Smooth muscle cell (in vitro differentiated cells): Measurements from ENCODE around the gene FBXO34. TPM values are rescaled to one million over a fixed set of nuclear protein-coding genes. Genes with fewer than 3 reads are reported as not detected.

Source experiments
- DNase-seq: peaks from one replicate; lab custom pipeline; 2025; ENCODE audit not compliant: unreplicated experiment; lab: John Stamatoyannopoulos, UW
- H2AFZ ChIP-seq: fragments of 200-600 bp; sonication (generic); 2 replicates; pipeline ENCODE4 v1.6.0; 2016; ENCODE audit warnings: antibody characterized with exemption, low read depth, mild to moderate bottlenecking
- H3F3A ChIP-seq: fragments of 200-600 bp; sonication (generic); 2 replicates; pipeline ENCODE4 v1.6.0; 2017; ENCODE audit warnings: antibody characterized with exemption, low read depth
- H3K27ac ChIP-seq: fragments of 200-600 bp; sonication (generic); 2 replicates; pipeline ENCODE4 v1.5.1; 2016; ENCODE audit warnings: low read depth, mild to moderate bottlenecking
- H3K27me3 ChIP-seq: fragments of 200-600 bp; sonication (generic); 2 replicates; pipeline ENCODE4 v1.6.1; 2016; ENCODE audit warnings: low read depth, mild to moderate bottlenecking
- H3K36me3 ChIP-seq: fragments of 200-600 bp; sonication (generic); 2 replicates; pipeline ENCODE4 v1.5.1; 2016; ENCODE audit warnings: low read depth
- H3K4me1 ChIP-seq: fragments of 200-600 bp; sonication (generic); 2 replicates; pipeline ENCODE4 v1.5.1; 2016; ENCODE audit warnings: low read depth
- H3K4me2 ChIP-seq: fragments of 200-600 bp; sonication (generic); 2 replicates; pipeline ENCODE4 v1.6.0; 2016; ENCODE audit warnings: mild to moderate bottlenecking
- H3K4me3 ChIP-seq: fragments of 200-600 bp; sonication (generic); 2 replicates; pipeline ENCODE4 v1.5.1; 2016; ENCODE audit warnings: mild to moderate bottlenecking
- H3K79me2 ChIP-seq: fragments of 200-600 bp; sonication (generic); 2 replicates; pipeline ENCODE4 v1.6.0; 2016; ENCODE audit warnings: low read depth, mild to moderate bottlenecking
- H3K9ac ChIP-seq: fragments of 200-600 bp; sonication (generic); 2 replicates; pipeline ENCODE4 v1.6.0; 2016; ENCODE audit warnings: low read depth
- H3K9me3 ChIP-seq: fragments of 200-600 bp; sonication (generic); replicated peaks from 2 replicates; pipeline ENCODE4 v1.5.1; 2016; ENCODE audit warnings: low read depth
- H4K20me1 ChIP-seq: fragments of 200-600 bp; sonication (generic); 2 replicates; pipeline ENCODE4 v1.6.0; 2016; ENCODE audit warnings: low read depth
- CTCF ChIP-seq: fragments of 200-600 bp; sonication (generic); IDR thresholded peaks from 2 replicates; pipeline ENCODE4 v1.5.1; 2017; ENCODE audit warnings: borderline replicate concordance, mild to moderate bottlenecking, antibody characterized with exemption; ENCODE audit not compliant: insufficient read depth, poor library complexity, severe bottlenecking
- WGBS: methylation state at CpG from one replicate; pipeline ENCODE4 v1.1.7; 2016; ENCODE audit warnings: low lambda C conversion rate; 5-methylcytosine and 5-hydroxymethylcytosine counted together
- polyA plus RNA-seq: library from polyadenylated mRNA; unstranded; fragments of >200 nt; fragmentation: Nextera tagmentation; extraction: Ambion mirVana; gene quantifications from 2 replicates; pipeline ENCODE4 v1.2.1, GENCODE V29; 2016
- total RNA-seq: library from RNA; depleted of rRNA; stranded (reverse); fragments of >200 nt; gene quantifications from 2 replicates; pipeline ENCODE4 v1.2.3, GENCODE V29; 2014

FBXO34 gene
- total and polyA plus RNA-seq, 2 experiments from 2014 or later = 17.4 to 23.9 TPM

GRCh38 chr14:55274146-55274545, 2.9 kb downstream of the FBXO34 start:
- H3K4me2 ChIP-seq = peak overlapping the region; percentile 92

GRCh38 chr14:55274751-55275150, 3.5 kb downstream of the FBXO34 start:
- no peak overlapping the region for H2AFZ ChIP-seq
- DNase-seq = no peak
- H3K36me3 ChIP-seq = no peaks in the 10 kb centered on the region
- H3K4me2 ChIP-seq = peak overlapping the region; percentile 92
- peaks cover 10% of the 10 kb centered on the region for H3K4me1 ChIP-seq
- H4K20me1 ChIP-seq = peaks cover 77% of the 10 kb centered on the region
- H3K9ac ChIP-seq = no peak overlapping the region
- no peaks in the 10 kb centered on the region for H3K9me3 ChIP-seq
- peak overlapping the region; percentile 96 for H3K4me3 ChIP-seq
- H3K27ac ChIP-seq = peak overlapping the region; percentile 48
- TF ChIP-seq CTCF = no peak
- peaks cover 78% of the 10 kb centered on the region for H3K79me2 ChIP-seq
- 23% methylated on average over 1 of the region's 1 CpG for WGBS
- H3F3A ChIP-seq = no peaks in the 10 kb centered on the region
- no peaks in the 10 kb centered on the region for H3K27me3 ChIP-seq

More at GRCh38 chr14:55274146-55274545, 2.9 kb downstream of the FBXO34 start:
- no peaks in the 10 kb centered on the region for H3K9me3 ChIP-seq
- H3K79me2 ChIP-seq = peaks cover 72% of the 10 kb centered on the region
- TF ChIP-seq CTCF = no peak
- peaks cover 71% of the 10 kb centered on the region for H4K20me1 ChIP-seq
- H3K36me3 ChIP-seq = no peaks in the 10 kb centered on the region
- H3K4me1 ChIP-seq = peaks cover 10% of the 10 kb centered on the region
- no peaks in the 10 kb centered on the region for H3F3A ChIP-seq
- H2AFZ ChIP-seq = no peak overlapping the region
- WGBS = 35% methylated on average over 3 of the region's 3 CpGs
- no peaks in the 10 kb centered on the region for H3K27me3 ChIP-seq
- DNase-seq = no peak
- H3K9ac ChIP-seq = no peak overlapping the region
- peak overlapping the region; percentile 96 for H3K4me3 ChIP-seq
- peak overlapping the region; percentile 48 for H3K27ac ChIP-seq

GRCh38 chr14:55276736-55277135, 5.5 kb downstream of the FBXO34 start:
- Histone ChIP-seq H3K27ac (no peak overlapping the region), H3K27me3 (no peaks in the 10 kb centered on the region), H3K9me3 (no peaks in the 10 kb centered on the region), H2AFZ (no peak overlapping the region), H3K4me3 (no peak overlapping the region), H3K4me2 (peak overlapping the region; percentile 6), H4K20me1 (peaks cover 96% of the 10 kb centered on the region), H3K36me3 (no peaks in the 10 kb centered on the region), H3K4me1 (peaks cover 10% of the 10 kb centered on the region), H3F3A (no peaks in the 10 kb centered on the region), H3K9ac (no peak overlapping the region), H3K79me2 (peaks cover 95% of the 10 kb centered on the region)
- WGBS = 25% methylated on average over 3 of the region's 3 CpGs
- no peak for DNase-seq
- TF ChIP-seq CTCF = no peak
